Spleen (tissue), 11 donors: ENCODE results near the gene CCAR1. TPM values are rescaled to one million over a fixed set of nuclear protein-coding genes. Genes with fewer than 3 reads are reported as not detected.
"Not testable (repeated sequence)": the region's sequence is repeated elsewhere in the genome, so short reads cannot be mapped to it uniquely, and the experiment has no call there.

Experiments
- DNase-seq: peaks from one replicate; pipeline ENCODE4 v3.0.0-alpha.2; 2020
- H3K27ac ChIP-seq, 8 donors: fragments of 200-600 bp; sonication (generic) in 7 of 8; 1 replicate in 4 of 8; 2 replicates in 4 of 8; pipeline versions ENCODE4 v1.5.0 to v1.8.0; 2016 to 2021; ENCODE audit warnings: inconsistent platforms in 4 of 8, mild to moderate bottlenecking in 4 of 8, moderate library complexity in 1 of 8
- H3K27me3 ChIP-seq, 7 donors: fragments of 200-600 bp; sonication (generic) in 6 of 7; replicated peaks in 1 of 7; 1 replicate in 4 of 7; 2 replicates in 3 of 7; pipeline versions ENCODE4 v1.5.0 to v1.8.0; 2016 to 2021; ENCODE audit warnings: inconsistent platforms in 3 of 7, mild to moderate bottlenecking in 1 of 7
- H3K36me3 ChIP-seq, 6 donors: fragments of 200-600 bp; sonication (generic) in 5 of 6; 1 replicate in 4 of 6; 2 replicates in 2 of 6; pipeline versions ENCODE4 v1.5.0 to v1.8.0; 2016 to 2021; ENCODE audit warnings: inconsistent platforms in 2 of 6
- H3K4me1 ChIP-seq, 6 donors: fragments of 200-600 bp; sonication (generic) in 5 of 6; 1 replicate in 3 of 6; 2 replicates in 3 of 6; pipeline versions ENCODE4 v1.5.0 to v1.8.0; 2016 to 2021; ENCODE audit warnings: inconsistent platforms in 3 of 6
- H3K4me3 ChIP-seq, 8 donors: fragments of 200-600 bp; sonication (generic) in 7 of 8; 1 replicate in 4 of 8; 2 replicates in 4 of 8; pipeline versions ENCODE4 v1.5.0 to v1.8.0; 2016 to 2021; ENCODE audit warnings: inconsistent platforms in 4 of 8, mild to moderate bottlenecking in 4 of 8, moderate library complexity in 2 of 8
- H3K9me3 ChIP-seq, 8 donors: fragments of 200-600 bp; sonication (generic) in 7 of 8; 1 replicate in 4 of 8; 2 replicates in 4 of 8; pipeline versions ENCODE4 v1.5.0 to v1.8.0; 2016 to 2021; ENCODE audit warnings: inconsistent platforms in 4 of 8
- POLR2A ChIP-seq, 3 donors: fragments of 450-650 bp; IDR thresholded peaks; one replicate each; pipeline ENCODE4 v1.5.1; 2017; ENCODE audit warnings: antibody characterized with exemption in 3 of 3, mild to moderate bottlenecking in 1 of 3
- POLR2AphosphoS5 ChIP-seq, 3 donors: sonication (generic); formaldehyde crosslinking; IDR thresholded peaks; one replicate each; pipeline ENCODE4 v1.5.1; 2017; ENCODE audit warnings: antibody characterized with exemption in 3 of 3
- WGBS, 5 donors: extraction: QIAGEN DNeasy Blood & Tissue Kit in 3 of 5; methylation state at CpG; one replicate each; pipeline versions ENCODE4 v1.1.5 to v1.1.7; 2013 to 2018; 5-methylcytosine and 5-hydroxymethylcytosine counted together
- intact Hi-C: fragments of 100-400 bp; cut with DNase I; formaldehyde crosslinking; loops from one replicate; pipeline ENCODE4 v1.15.0; 2023; ENCODE audit warnings: low total_unique reads
- polyA plus RNA-seq, 3 donors: library from polyadenylated mRNA; stranded (reverse); fragments of 200-250 nt; gene quantifications; one replicate each; pipeline ENCODE4 v1.2.1, GENCODE V29; 2013
- total RNA-seq, 7 donors: library from RNA; depleted of rRNA in 3 of 7; stranded (reverse); fragments of >200 nt in 3 of 7; fragmentation: NEBNext Ultra II Directional in 4 of 7; extraction: Animal tissue kit (Norgen Biotek cat#: 25700) in 4 of 7; gene quantifications; one replicate each; pipeline versions ENCODE4 v1.1.0 to v1.2.1, GENCODE V29; 2016 to 2021
- TF ChIP-seq, protein P1 (sequence below), 11 experiments: fragments of 200-600 bp in 7 of 11; fragments of 450-650 bp in 4 of 11; sonication (generic) in 4 of 11; IDR thresholded peaks in 8 of 11; conservative IDR thresholded peaks in 3 of 11; 1 replicate in 7 of 11; 2 replicates in 4 of 11; pipeline versions ENCODE4 v1.4.0 to v1.8.0; 2016 to 2021; ENCODE audit warnings: antibody characterized with exemption in 11 of 11, inconsistent platforms in 4 of 11, mild to moderate bottlenecking in 1 of 11
- donor health status: healthy with polysubstance abuse.
- donor health status: DM: no; HTN: no; CAD: no; lungs with moderate emphysema.
- donor health status: DM: no; HTN: no; CAD: no.
- donor health status: Bipolar disorder and iron deficiency.
- donor health status: healthy.
- donor health status: DM: no; HTN: no; CAD: no.
- donor health status: DM: yes; HTN: yes; CAD: no.

Gene CCAR1
- total and polyA plus RNA-seq, 10 donors = 37.4 to 83.6 (median 64.5) TPM

DNA sequence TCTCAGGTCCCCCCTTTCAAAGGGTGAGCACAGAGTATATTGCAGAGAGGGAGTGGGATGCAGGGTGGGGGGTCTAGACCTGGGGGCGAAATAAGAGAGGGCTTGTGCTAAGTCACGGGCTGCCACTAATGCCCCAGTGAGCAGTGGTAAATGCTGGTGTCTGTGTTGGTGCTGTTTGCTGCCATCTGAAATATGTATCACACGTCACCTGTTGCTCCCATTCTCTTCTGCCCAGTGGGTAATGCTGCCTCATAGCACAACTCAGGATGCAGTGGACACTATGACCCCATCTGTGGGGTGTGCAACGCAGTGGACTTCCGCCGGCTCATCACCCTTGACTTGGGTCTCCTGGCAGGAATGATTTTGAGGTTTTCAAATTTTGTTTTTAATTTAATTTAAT, 108.9 kb downstream of the CCAR1 start:
- H3K9me3 ChIP-seq = no peaks in the 10 kb centered on the region
- H3K27me3 ChIP-seq = peaks cover 0 to 39% (median 0%) of the 10 kb centered on the region in 7 donors
- no peak overlapping the region for H3K4me3 ChIP-seq
- intact Hi-C loops = no loop called here
- TF ChIP-seq, protein P1, sequence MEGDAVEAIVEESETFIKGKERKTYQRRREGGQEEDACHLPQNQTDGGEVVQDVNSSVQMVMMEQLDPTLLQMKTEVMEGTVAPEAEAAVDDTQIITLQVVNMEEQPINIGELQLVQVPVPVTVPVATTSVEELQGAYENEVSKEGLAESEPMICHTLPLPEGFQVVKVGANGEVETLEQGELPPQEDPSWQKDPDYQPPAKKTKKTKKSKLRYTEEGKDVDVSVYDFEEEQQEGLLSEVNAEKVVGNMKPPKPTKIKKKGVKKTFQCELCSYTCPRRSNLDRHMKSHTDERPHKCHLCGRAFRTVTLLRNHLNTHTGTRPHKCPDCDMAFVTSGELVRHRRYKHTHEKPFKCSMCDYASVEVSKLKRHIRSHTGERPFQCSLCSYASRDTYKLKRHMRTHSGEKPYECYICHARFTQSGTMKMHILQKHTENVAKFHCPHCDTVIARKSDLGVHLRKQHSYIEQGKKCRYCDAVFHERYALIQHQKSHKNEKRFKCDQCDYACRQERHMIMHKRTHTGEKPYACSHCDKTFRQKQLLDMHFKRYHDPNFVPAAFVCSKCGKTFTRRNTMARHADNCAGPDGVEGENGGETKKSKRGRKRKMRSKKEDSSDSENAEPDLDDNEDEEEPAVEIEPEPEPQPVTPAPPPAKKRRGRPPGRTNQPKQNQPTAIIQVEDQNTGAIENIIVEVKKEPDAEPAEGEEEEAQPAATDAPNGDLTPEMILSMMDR (IDR thresholded peaks at IDR 0.05 in 8 of 11, conservative IDR thresholded peaks at IDR 0.05 in 3 of 11) = no peak
- TF ChIP-seq POLR2AphosphoS5 (IDR thresholded peaks at IDR 0.05) (no peak), POLR2A (IDR thresholded peaks at IDR 0.05) (no peak)
- no peak overlapping the region for H3K27ac ChIP-seq
- WGBS, 5 donors = 88 to 94% (median 91%) methylated on average over 6 of the region's 6 CpGs
- H3K36me3 ChIP-seq = no peaks in the 10 kb centered on the region
- DNase-seq = peak; percentile 21
- H3K4me1 ChIP-seq = peaks cover 0 to 18% (median 14%) of the 10 kb centered on the region in 6 donors

DNA sequence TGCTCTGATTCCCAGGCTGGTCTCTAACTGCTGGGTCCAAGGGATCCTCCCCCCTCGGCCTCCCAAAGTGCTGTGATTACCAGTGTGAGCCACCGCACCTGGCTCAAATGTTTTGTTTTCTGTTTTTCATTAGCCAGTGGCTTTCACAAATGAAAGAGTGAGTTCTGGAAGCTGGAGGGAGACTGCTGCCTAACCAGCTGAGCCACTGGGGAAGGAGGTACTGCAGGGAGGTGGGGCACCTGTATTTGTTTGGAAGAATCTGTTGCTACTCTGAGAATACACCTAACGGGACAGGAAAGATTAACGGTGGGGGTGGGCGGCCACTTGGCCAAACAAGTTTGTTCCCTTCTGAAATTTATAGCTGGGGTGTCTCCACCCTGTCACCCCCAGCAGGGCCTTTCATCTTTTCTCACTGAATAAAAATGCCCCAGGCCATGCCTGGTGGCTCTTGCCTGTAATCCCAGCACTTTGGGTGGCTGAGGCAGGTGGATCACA, 111.0 kb downstream of the CCAR1 start:
- Histone ChIP-seq H3K4me1 (peaks cover 0 to 10% (median 7%) of the 10 kb centered on the region in 6 donors), H3K9me3 (no peaks in the 10 kb centered on the region), H3K27ac (no peak overlapping the region), H3K4me3 (no peak overlapping the region), H3K36me3 (no peaks in the 10 kb centered on the region), H3K27me3 (peaks cover 0 to 20% (median 0%) of the 10 kb centered on the region in 7 donors)
- intact Hi-C loops = no loop called here
- no peak for TF ChIP-seq POLR2A (IDR thresholded peaks at IDR 0.05)
- TF ChIP-seq POLR2AphosphoS5 (IDR thresholded peaks at IDR 0.05) = no peak
- TF ChIP-seq, protein P1 (IDR thresholded peaks at IDR 0.05 in 8 of 11, conservative IDR thresholded peaks at IDR 0.05 in 3 of 11) = no peak
- 86 to 92% (median 88%) methylated on average over 5 of the region's 5 CpGs for WGBS, 5 donors
- DNase-seq = peak; percentile 31

DNA sequence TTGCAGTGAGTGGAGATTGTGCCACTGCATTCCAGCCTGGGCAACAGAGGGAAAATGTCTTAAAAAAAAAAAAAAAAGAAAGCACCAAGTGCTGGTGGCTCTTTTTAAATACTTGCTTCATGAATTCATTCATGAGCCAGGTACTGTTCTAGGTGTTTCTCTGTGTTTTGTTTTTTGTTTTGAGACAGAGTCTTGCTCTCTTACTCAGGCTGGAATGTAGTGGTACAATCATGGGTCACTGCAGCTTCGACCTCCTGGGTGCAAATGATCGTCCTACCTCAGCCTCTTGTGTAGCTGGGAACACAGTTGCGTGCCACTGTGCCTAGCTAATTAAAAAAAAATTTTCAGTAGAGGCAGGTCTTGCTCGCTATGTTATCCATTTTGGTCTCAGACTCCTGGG, 111.6 kb downstream of the CCAR1 start:
- 85 to 94% (median 91%) methylated on average over 4 of the region's 4 CpGs for WGBS, 5 donors
- intact Hi-C loops = no loop called here
- peaks cover 0 to 8% (median 4%) of the 10 kb centered on the region in 6 donors for H3K4me1 ChIP-seq
- DNase-seq = no peak
- H3K9me3 ChIP-seq = no peaks in the 10 kb centered on the region
- peaks cover 0 to 15% (median 0%) of the 10 kb centered on the region in 7 donors for H3K27me3 ChIP-seq
- TF ChIP-seq POLR2A (IDR thresholded peaks at IDR 0.05) (no peak), POLR2AphosphoS5 (IDR thresholded peaks at IDR 0.05) (no peak)
- TF ChIP-seq, protein P1 (IDR thresholded peaks at IDR 0.05 in 8 of 11, conservative IDR thresholded peaks at IDR 0.05 in 3 of 11) = no peak
- H3K4me3 ChIP-seq = no peak overlapping the region
- H3K36me3 ChIP-seq = no peaks in the 10 kb centered on the region
- H3K27ac ChIP-seq = no peak overlapping the region

DNA sequence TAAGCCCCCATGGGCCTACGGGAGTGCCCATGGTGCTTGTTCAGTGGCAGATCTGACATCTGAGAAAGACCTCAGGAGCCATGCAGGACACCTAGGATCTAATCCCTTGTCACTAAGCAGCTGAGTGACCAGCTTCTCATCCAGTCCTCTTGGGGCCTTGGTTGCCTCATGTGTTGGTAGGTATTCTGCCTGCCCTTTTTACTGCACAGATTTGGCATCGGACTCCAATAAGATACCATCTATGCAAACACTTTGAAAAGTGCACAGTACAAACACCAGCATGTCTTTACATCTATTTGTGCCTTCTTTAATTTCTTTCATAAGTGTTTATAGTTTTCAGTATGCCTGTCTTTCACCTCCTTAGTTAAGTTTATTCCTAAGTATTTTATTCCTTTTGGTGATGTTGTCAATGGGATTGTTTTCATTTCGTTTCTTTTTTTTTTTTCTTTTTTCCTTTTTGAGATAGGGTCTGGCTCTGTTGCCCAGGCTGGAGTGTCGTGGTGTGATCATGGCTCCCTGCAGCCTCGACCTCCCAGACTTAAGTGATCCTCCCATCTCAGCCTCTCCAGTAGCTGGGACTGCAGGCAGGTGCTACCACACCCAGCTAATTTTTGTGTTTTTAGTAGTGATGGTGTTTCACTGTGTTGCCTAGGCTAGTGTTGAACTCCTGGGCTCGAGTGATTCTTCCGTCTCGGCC, 116.7 kb downstream of the CCAR1 start:
- Histone ChIP-seq H3K9me3 (no peaks in the 10 kb centered on the region), H3K27me3 (no peaks in the 10 kb centered on the region), H3K36me3 (no peaks in the 10 kb centered on the region), H3K4me3 (no peak overlapping the region), H3K4me1 (no peaks in the 10 kb centered on the region), H3K27ac (no peak overlapping the region)
- 85 to 92% (median 87%) methylated on average over 7 to 8 of the region's 8 CpGs for WGBS, 5 donors
- intact Hi-C loops = no loop called here
- no peak for DNase-seq
- no peak for TF ChIP-seq POLR2A (IDR thresholded peaks at IDR 0.05)
- TF ChIP-seq, protein P1 (IDR thresholded peaks at IDR 0.05 in 8 of 11, conservative IDR thresholded peaks at IDR 0.05 in 3 of 11) = no peak

DNA sequence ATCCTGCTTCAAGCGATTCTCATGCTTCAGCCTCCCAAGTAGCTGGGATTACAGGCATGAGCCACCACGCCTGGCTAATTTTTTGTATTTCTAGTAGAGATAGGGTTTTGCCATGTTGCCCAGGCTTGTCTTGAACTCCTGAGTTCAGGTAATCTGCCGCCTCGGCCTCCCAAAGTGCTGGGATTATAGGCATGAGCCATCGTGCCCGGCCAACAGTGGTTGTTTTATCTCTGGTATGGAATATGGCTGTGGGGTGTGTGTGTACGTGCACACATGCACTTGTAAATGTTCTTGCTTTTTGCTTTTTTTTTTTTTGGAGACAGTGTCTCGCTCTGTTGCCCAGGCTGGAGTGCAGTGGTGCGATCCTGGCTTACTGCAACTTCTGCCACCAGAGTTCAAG, 119.6 kb downstream of the CCAR1 start:
- H3K4me1 ChIP-seq, H3K9me3 ChIP-seq, H3K27me3 ChIP-seq, H3K27ac ChIP-seq, H3K36me3 ChIP-seq, H3K4me3 ChIP-seq, DNase-seq, intact Hi-C loops: not testable (repeated sequence)
- 93 to 98% (median 94%) methylated on average over 9 of the region's 9 CpGs for WGBS, 5 donors
